Loucy (cell line): ENCODE measurements around the gene COX7A2.

ENCODE experiments used
- H2AFZ ChIP-seq: fragments of 200-600 bp; sonication (generic); 2 replicates; pipeline ENCODE4 v1.6.0; 2016; ENCODE audit warnings: antibody characterized with exemption, mild to moderate bottlenecking, low read length, moderate library complexity
- H3F3A ChIP-seq: fragments of 200-600 bp; 2 replicates; pipeline ENCODE4 v1.6.0; 2016; ENCODE audit warnings: antibody characterized with exemption, low read depth, mild to moderate bottlenecking
- H3K27me3 ChIP-seq: fragments of 200-600 bp; sonication (generic); 2 replicates; pipeline ENCODE4 v1.6.1; 2014; ENCODE audit warnings: low read length, mild to moderate bottlenecking; ENCODE audit not compliant: insufficient read depth, poor library complexity, severe bottlenecking
- H3K36me3 ChIP-seq: fragments of 200-600 bp; sonication (generic); 2 replicates; pipeline ENCODE4 v1.6.1; 2016; ENCODE audit warnings: low read length; ENCODE audit not compliant: insufficient read depth
- H3K4me1 ChIP-seq: fragments of 200-600 bp; sonication (generic); 2 replicates; pipeline ENCODE4 v1.5.1; 2014; ENCODE audit warnings: low read length, mild to moderate bottlenecking; ENCODE audit not compliant: insufficient read depth, poor library complexity, severe bottlenecking
- H3K4me2 ChIP-seq: fragments of 200-600 bp; sonication (generic); 2 replicates; pipeline ENCODE4 v1.6.0; 2014; ENCODE audit warnings: antibody characterized with exemption, low read length, low read depth, mild to moderate bottlenecking; ENCODE audit not compliant: poor library complexity, severe bottlenecking
- H3K4me3 ChIP-seq: fragments of 200-600 bp; sonication (generic); 2 replicates; pipeline ENCODE4 v1.5.1; 2014; ENCODE audit warnings: low read length, mild to moderate bottlenecking, mixed read lengths; ENCODE audit not compliant: poor library complexity, severe bottlenecking
- H3K79me2 ChIP-seq: fragments of 200-600 bp; sonication (generic); 2 replicates; pipeline ENCODE4 v1.6.1; 2014; ENCODE audit warnings: low read length; ENCODE audit not compliant: insufficient read depth
- H3K9ac ChIP-seq: fragments of 200-600 bp; sonication (generic); 2 replicates; pipeline ENCODE4 v1.6.0; 2014; ENCODE audit warnings: mild to moderate bottlenecking, low read depth, low read length, moderate library complexity; ENCODE audit not compliant: poor library complexity, severe bottlenecking
- H3K9me2 ChIP-seq: fragments of 200-600 bp; sonication (generic); replicated peaks from 2 replicates; pipeline ENCODE4 v1.6.1; 2016; ENCODE audit warnings: low read depth, low read length, mixed read lengths
- H3K9me3 ChIP-seq: fragments of 200-600 bp; sonication (generic); 2 replicates; pipeline ENCODE4 v1.6.1; 2014; ENCODE audit warnings: mild to moderate bottlenecking, antibody characterized with exemption, low read length, low read depth; ENCODE audit not compliant: insufficient read depth
- H4K20me1 ChIP-seq: fragments of 200-600 bp; sonication (generic); 2 replicates; pipeline ENCODE4 v1.6.0; 2014; ENCODE audit warnings: antibody characterized with exemption, low read length, mild to moderate bottlenecking; ENCODE audit not compliant: insufficient read depth, poor library complexity, severe bottlenecking
- CTCF ChIP-seq: fragments of 200-600 bp; sonication (generic); conservative IDR thresholded peaks from 2 replicates; pipeline ENCODE4 v1.5.1; 2014; ENCODE audit warnings: mild to moderate bottlenecking, antibody characterized with exemption, low read length
- EZH2phosphoT487 ChIP-seq: fragments of 200-600 bp; IDR thresholded peaks from 2 replicates; pipeline ENCODE4 v1.6.1; 2018; ENCODE audit warnings: antibody characterized with exemption, mild to moderate bottlenecking, moderate library complexity, borderline replicate concordance

Gene COX7A2

GRCh38 chr6:75272145-75272840 is 28.7 kb upstream of the COX7A2 start:
- H3K9me2 ChIP-seq: no peaks in the 10 kb centered on the region
- peaks cover 22% of the 10 kb centered on the region for H3K36me3 ChIP-seq
- H3K27me3 ChIP-seq: no peaks in the 10 kb centered on the region
- no peak overlapping the region for H3K4me3 ChIP-seq
- H2AFZ ChIP-seq: no peak overlapping the region
- H3K9ac ChIP-seq: peak overlapping the region; percentile 63
- TF ChIP-seq CTCF: no peak
- no peak for TF ChIP-seq EZH2phosphoT487
- peaks cover 5% of the 10 kb centered on the region; the same call in 1 of the 2 replicates for H3K9me3 ChIP-seq
- peaks cover 31% of the 10 kb centered on the region for H3K4me1 ChIP-seq
- peak overlapping the region; percentile 14 for H3K4me2 ChIP-seq
- no peaks in the 10 kb centered on the region for H3F3A ChIP-seq
- H4K20me1 ChIP-seq: peaks cover 39% of the 10 kb centered on the region
- H3K79me2 ChIP-seq: peaks cover 84% of the 10 kb centered on the region

GRCh38 chr6:75268988-75269354 is 25.4 kb upstream of the COX7A2 start:
- no peaks in the 10 kb centered on the region for H3K27me3 ChIP-seq
- H3K4me3 ChIP-seq: no peak overlapping the region
- peaks cover 40% of the 10 kb centered on the region for H4K20me1 ChIP-seq
- H3F3A ChIP-seq: no peaks in the 10 kb centered on the region
- peaks cover 5% of the 10 kb centered on the region; the same call in 1 of the 2 replicates for H3K9me3 ChIP-seq
- peaks cover 24% of the 10 kb centered on the region for H3K4me1 ChIP-seq
- H2AFZ ChIP-seq: no peak overlapping the region
- peaks cover 66% of the 10 kb centered on the region for H3K79me2 ChIP-seq
- no peak for TF ChIP-seq CTCF
- no peak for TF ChIP-seq EZH2phosphoT487
- H3K36me3 ChIP-seq: peaks cover 29% of the 10 kb centered on the region
- H3K9ac ChIP-seq: no peak overlapping the region
- H3K4me2 ChIP-seq: no peak overlapping the region
- H3K9me2 ChIP-seq: no peaks in the 10 kb centered on the region

GRCh38 chr6:75268121-75268987 is 24.8 kb upstream of the COX7A2 start:
- H3K4me3 ChIP-seq: no peak overlapping the region
- H2AFZ ChIP-seq: no peak overlapping the region
- no peak for TF ChIP-seq CTCF
- TF ChIP-seq EZH2phosphoT487: no peak
- H3K4me1 ChIP-seq: peaks cover 22% of the 10 kb centered on the region
- peaks cover 40% of the 10 kb centered on the region for H4K20me1 ChIP-seq
- no peaks in the 10 kb centered on the region for H3F3A ChIP-seq
- no peaks in the 10 kb centered on the region for H3K27me3 ChIP-seq
- H3K79me2 ChIP-seq: peaks cover 59% of the 10 kb centered on the region
- no peaks in the 10 kb centered on the region for H3K9me2 ChIP-seq
- peak overlapping the region; percentile 53 for H3K4me2 ChIP-seq
- no peak overlapping the region for H3K9ac ChIP-seq
- H3K9me3 ChIP-seq: peaks cover 5% of the 10 kb centered on the region; the same call in 1 of the 2 replicates
- H3K36me3 ChIP-seq: peaks cover 35% of the 10 kb centered on the region
